GM19452 (cell line): ENCODE data around the gene STRAP.
"Not testable (repeated sequence)": the region's sequence is repeated elsewhere in the genome, so short reads cannot be mapped to it uniquely, and the experiment has no call there.

Source experiments
- ATAC-seq: cut with Tn5 transposase; IDR thresholded peaks from one replicate; pipeline ENCODE4 v1.9.1; 2021; ENCODE audit not compliant: unreplicated experiment

STRAP gene

GRCh38 chr12:15919418-15919817 lies 37.2 kb downstream of the STRAP start:
- no peak for ATAC-seq

DNA sequence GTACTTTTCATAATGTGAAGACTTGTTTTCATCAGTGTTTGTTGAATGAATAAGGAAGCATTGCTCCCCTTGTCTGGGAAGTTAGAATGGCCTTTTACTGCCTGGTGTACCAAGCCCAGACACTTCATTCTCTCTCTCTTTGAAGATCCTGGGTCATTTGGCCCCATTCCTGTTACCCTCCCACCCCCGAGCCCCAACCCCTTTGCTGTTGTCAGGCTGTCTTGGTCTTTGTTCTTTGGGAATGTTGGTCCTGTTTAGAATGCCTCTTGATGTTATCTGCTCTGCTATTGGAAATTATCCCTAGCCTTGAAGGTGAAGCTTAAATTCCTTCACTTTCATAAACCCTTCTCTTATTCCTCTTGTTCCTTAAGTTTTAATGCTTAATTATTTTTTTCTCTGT lies 42.8 kb downstream of the STRAP start:
- no peak for ATAC-seq

DNA sequence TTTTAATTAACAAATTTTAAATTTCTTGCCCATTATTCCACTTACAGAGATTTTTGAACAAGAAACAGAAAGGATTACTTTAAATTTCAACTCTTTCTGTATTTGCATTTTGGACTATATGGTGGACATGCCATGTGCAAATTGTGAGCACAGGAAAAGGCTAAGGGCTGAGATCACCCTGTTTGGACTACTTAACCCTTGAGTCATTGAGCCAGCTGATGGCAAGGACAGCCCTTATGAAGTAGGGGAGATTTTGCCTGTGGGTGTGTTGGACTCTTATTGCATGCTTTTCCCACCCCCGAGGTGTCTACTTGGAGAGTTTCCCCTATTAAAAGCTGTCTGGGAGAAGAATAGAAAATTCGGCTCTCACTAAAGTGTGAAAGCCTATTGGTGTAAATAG lies 46.2 kb downstream of the STRAP start:
- no peak for ATAC-seq

GRCh38 chr12:15928870-15929571 lies 46.8 kb downstream of the STRAP start:
- ATAC-seq, result no peak

GRCh38 chr12:15931590-15932053 lies 49.4 kb downstream of the STRAP start:
- no peak for ATAC-seq

DNA sequence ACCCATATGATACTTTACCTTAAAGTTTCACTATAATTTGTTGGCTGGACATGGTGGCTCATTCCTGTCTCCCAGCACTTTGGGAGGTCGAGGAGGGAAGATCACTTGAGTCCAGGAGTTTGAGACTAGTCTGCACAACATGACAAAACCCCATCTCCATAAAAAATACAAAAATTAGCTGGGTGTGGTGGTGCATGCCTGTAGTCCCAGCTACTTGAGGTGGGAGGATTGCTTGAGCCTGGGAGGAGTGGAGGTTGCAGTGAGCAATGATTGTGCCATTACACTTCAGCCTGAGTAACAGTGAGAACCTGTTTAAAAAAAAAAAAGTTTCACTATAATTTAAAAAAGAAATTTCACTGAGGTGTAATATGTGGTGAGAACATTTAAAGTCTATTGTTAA lies 50.1 kb downstream of the STRAP start:
- ATAC-seq, result no peak

DNA sequence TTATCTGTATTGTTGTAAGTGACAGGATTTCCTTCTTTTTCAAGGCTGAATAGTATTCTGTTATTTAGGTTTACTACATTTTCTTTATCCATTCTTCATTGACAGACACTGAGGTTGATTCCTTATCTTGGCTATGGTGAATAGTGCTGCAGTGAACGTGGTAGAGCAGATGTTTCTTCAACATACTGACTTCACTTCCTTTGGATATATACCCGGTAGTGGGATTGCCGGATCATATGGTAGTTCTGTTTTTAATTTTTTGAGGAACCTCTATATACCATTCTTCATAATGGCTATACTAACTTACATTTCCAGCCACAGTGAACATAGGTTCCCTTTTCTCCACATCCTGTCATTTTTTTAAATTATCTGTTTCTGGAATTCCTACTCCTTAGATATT lies 50.8 kb downstream of the STRAP start:
- ATAC-seq, result no peak

DNA sequence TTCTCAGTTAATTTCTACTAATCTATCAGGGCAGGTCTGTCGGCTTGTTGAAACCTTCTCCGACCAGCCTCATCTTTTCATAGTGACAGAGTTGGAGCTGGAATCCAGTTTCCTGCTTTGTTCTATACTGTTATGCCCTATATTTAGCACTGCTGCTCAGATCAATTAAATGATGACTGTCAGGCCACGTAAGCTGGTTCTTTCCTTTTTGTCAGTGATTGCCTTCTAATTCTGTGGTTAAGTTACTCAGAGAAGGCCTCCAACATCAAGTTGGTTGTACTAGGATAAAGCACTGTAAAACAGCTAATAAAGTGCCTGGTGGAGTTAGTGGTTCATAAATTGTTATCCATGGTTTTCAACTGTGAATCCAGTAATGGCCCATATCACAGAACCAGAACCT lies 51.6 kb downstream of the STRAP start:
- ATAC-seq, result no peak

GRCh38 chr12:15936751-15937150 lies 54.6 kb downstream of the STRAP start:
- no peak for ATAC-seq

- ATAC-seq, result no peak
These were observed 55.7 kb downstream of the STRAP start for GRCh38 chr12:15937902-15938301.

DNA sequence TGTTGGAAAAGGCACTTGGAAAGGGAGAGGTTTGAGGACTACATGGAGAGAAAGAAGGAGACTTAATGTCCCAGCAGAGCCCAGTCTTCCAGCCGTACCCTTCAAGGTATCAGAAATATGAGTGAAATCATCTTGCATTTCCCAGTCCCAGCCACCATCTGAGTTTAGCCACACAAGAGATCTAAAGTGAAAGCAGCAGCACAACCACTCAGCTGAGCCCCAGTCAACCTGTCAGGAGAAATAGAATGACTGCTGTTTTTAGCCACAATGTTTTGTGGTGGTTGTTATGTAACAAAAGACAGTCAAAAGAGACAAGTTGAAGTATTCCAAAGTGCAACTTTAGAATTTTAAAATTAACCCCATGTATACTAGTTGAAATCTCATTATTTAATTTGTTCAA lies 56.9 kb downstream of the STRAP start:
- no peak for ATAC-seq

DNA sequence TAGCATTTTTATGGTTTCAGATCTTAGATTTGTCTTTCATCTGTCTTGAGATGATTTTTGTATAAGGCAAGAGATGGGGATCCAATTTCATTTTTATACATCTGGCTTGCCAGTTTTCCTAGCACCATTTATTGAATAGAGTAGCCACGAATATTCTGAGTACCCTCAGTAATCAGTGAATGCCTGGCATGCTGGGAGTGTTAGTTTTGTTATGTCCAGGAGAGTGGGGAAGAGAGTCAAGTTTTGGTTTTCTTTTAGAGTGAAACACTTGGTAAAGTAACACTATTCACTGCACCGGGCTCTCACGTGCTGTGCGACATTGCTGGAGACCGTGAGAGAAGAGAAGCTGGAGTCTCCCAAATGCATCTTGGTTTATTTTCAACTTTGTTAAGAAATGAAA lies 60.3 kb downstream of the STRAP start:
- ATAC-seq, result no peak

GRCh38 chr12:15943519-15943918 lies 61.3 kb downstream of the STRAP start:
- not testable (repeated sequence) for ATAC-seq

- not testable (repeated sequence) for ATAC-seq
These were observed 66.3 kb downstream of the STRAP start for GRCh38 chr12:15948461-15948860.
